Measurements from ENCODE around the gene NEDD8.

GRCh38 chr14:24246765-24247212, 14.6 kb upstream of the NEDD8 start:
- TF ChIP-seq, protein P1, sequence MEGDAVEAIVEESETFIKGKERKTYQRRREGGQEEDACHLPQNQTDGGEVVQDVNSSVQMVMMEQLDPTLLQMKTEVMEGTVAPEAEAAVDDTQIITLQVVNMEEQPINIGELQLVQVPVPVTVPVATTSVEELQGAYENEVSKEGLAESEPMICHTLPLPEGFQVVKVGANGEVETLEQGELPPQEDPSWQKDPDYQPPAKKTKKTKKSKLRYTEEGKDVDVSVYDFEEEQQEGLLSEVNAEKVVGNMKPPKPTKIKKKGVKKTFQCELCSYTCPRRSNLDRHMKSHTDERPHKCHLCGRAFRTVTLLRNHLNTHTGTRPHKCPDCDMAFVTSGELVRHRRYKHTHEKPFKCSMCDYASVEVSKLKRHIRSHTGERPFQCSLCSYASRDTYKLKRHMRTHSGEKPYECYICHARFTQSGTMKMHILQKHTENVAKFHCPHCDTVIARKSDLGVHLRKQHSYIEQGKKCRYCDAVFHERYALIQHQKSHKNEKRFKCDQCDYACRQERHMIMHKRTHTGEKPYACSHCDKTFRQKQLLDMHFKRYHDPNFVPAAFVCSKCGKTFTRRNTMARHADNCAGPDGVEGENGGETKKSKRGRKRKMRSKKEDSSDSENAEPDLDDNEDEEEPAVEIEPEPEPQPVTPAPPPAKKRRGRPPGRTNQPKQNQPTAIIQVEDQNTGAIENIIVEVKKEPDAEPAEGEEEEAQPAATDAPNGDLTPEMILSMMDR (IDR thresholded peaks at IDR 0.05; ENCODE audit: low read length): no peak
- no peak for TF ChIP-seq EZH2 (IDR thresholded peaks at IDR 0.05; ENCODE audit: borderline replicate concordance, low read length)
